Measurements from ENCODE around the gene CXXC5.

The CXXC5 gene

DNA sequence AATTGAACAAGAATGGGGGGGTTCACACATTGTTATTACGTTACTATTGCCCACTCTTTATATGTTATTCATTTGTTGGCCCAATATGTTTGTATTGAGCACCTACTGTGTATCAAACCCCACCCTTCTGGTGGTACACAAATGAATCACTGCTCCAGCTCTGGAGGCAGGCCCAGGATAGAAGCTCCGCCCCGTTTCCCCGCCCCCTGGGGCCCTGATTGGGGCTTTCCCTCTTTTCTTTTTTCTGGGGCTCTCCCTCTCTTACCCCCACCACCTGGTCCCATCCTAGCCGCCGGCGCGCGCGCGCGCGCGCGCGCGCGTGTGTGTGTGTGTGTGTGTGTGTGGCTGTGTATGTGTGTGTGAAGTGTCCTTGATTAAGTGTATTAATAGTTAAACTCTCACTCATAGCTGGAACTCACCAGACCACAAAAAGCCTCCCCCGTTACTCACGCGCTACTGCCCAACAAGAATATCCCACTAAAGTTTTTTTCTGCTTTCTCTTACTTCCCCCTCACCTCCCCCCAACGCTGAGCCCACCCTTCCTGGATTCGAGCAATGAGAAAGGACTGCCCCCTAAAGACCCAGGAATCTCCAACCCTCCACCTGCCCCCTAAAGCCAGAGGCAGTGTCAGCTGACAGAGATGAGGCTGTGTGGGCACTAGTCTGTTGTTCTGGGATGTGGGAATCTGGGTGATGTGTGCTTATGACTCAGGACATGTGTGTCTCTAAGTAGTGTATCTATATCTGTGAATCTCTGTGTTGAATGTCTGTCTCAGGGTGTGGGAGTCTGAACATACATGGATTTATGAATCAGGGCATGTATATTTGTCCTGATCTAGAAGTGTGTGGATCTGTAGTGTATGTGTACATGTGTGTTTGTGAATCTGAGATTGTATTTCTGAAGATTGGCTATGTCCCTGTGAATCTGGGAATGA lies 4.0 kb downstream of the CXXC5 start:
- DNase-seq (ENCODE audit: low spot score) = peak; percentile 90

DNA sequence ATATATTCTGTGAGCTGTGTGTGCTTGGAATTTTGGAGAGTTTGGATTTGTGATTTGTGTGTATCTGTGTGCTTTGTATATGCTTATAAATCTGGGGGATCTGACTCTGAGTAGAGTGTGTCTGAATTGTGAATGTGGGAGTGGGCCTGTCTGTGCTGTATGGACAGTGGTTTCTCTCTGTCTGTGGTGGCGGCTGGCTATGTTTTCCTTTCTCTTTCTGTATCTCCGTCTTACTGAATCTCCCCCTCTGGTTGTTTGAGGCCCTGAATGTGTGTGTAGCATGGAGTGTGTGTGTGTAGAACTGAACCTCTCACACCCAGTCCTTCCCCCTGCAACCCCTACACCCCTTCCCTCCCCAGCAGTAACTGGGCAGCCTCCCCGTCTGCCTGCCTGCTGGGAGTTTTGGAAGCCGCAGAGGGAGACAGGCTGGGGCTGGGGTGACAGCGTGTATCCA lies 4.7 kb downstream of the CXXC5 start:
- DNase-seq (ENCODE audit: low spot score) = no peak

DNA sequence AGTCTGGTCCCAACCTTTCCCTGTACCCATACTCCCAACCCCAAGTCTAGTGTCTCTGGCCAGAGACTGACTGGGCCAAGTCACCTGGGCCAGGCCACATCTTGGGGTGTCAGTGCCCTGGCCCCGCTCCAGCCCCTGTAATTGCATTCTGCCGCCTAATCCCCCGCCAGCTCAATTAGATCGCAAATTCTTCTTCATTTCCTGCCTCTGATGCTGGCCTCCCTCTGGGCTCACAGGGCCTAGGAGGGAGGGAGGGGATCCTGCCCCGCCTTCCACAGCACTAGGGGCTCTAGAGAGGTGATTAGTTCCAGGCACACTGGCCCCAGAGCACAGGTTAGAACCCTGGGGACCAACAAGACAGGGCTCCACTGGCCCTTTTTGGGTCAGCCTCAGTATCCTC lies 5.5 kb downstream of the CXXC5 start:
- no peak for DNase-seq (ENCODE audit: low spot score)

DNA sequence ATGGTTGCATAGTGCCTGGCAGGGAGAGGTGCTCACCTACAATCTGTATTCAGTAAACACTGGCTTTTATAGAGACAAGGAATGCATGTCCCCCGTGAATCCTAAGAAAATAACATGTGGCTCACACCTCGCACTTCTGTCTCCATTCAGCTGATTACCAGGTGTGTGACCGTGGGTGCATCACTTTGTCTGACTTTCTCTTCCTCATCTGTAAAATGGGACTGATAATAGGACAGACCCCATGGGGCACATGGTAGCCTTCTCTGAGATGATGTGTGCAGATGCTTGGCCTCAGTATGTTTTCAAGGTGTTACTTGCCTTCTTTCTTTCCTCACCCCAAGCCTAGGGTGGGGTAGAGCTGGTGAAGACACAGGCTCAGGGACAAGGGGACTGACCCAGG lies 6.3 kb downstream of the CXXC5 start:
- peak; percentile 59 for DNase-seq (ENCODE audit: low spot score)

DNA sequence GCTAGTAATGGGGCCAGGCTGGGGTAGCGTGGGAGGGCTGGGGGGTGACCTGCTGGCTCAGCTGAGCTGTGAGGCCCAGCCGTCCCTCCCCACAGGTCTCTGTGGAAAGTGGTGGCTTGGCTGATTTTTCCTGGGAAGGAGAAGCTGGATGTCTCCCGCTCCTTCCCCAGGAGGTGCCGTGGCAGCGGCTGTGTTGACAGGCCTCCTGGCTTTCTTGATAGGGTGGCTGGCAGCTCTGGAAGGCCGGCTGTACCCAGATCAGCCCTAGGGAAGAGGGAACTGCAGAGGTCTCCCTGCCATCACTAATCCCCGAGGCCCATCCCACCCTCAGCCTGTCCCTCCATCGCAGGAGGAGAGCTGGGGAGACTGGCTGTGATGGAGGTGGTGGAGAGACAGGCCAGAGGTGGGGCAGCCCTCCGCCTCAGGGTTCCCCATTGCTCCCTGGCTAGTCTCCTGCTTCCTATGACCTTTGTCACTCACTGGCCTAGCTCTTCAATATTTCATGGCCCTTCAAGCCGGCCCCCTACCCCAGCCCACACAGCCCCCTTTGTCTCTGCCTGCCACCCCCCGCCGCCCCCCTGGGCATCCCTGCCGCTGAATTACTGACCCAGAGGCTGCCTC lies 6.8 kb downstream of the CXXC5 start:
- DNase-seq (ENCODE audit: low spot score) = no peak

DNA sequence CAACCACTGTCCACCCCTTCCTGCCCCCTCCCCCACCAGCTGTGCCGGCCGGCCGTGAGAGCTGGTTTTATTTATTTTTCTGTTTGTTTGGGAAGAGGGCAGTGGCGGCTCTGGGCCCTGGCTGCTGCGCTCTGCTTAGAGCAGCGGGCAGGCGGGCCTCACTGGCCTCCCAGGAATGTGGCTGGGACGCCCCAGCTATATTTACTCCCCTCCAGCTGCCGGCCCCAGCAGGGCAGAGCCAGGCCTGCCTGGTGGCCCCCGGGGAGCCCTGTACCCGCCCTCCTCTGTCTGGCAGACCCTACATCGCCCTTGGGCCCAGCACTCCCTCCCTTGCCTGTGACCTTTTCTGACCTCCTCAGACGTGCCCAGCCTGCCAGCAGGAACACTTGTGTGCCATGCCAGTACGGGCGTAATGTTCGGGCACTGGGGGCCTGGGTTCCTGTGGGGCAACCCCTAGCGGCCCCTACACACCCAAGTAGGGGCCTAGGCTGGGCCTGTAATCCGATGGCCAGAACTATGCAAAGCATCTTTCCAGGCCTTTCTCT lies 7.7 kb downstream of the CXXC5 start:
- DNase-seq (ENCODE audit: low spot score) = no peak

DNA sequence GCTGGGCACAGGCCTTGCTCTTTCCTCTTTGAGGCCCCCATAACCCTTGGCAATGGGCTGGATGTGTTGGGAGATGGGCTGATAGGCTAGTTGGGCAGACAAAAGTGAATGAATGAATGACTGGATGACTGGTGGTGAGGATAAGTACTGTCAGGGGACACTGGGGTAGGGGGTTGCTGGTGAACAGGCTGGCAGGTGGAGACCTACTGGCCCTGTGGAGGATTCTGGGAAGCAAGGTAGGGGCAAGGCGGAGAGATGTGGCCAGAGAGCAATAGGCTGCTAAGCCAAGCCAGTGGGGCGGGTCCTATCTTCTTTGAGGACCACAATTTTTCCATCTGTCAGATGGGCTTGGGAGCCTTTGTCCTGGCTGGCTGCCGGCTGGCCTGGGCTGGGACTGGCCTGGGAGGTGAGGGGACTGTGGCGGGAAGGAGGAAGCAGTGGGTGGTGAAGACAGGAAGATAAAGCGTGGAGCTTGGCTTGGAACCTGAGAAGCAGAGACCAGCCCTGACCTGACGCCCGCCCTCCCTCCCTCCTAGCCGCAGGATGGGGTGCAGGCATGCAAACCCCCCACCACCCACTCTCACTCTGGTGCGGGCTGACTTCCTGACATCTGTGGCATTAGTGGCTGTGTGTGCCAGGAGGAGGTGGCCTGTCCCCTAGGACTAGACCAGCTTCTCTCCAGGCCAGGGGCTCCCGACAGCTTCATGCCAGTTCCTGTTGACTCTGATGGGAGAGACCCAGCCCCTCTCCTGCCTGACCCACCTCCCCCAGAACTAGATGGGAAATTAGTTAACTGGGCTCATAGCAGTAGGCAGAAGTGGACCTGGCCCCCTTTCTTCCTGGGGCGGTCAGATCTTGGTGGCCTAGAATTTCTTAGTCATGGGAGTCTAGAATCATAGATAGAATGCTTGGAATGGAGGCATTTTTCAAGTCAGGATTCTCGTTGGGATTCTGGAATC lies 9.5 kb downstream of the CXXC5 start:
- DNase-seq (ENCODE audit: low spot score) = no peak

DNA sequence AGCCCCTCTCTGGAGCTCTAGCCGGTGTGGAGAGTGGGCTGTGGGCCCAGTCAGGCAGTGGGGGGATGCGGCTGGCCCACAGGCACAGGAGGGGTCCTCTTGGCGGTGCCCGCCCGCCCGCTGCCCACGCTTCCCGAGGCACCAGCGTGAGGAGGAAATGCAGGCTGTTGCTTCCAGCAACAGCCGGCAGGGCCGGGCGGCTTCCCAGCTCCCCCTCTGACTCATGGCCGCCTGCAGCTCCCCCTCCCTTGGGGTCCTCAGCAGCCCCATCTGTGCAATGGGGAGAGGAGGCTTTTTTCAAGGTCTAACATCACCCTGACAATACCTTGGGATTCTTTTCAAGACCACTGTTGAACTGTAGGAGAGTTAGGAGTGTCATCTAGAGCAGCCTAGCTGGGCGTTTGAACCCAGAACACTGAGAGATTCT lies 10.4 kb downstream of the CXXC5 start:
- no peak for DNase-seq (ENCODE audit: low spot score)

DNA sequence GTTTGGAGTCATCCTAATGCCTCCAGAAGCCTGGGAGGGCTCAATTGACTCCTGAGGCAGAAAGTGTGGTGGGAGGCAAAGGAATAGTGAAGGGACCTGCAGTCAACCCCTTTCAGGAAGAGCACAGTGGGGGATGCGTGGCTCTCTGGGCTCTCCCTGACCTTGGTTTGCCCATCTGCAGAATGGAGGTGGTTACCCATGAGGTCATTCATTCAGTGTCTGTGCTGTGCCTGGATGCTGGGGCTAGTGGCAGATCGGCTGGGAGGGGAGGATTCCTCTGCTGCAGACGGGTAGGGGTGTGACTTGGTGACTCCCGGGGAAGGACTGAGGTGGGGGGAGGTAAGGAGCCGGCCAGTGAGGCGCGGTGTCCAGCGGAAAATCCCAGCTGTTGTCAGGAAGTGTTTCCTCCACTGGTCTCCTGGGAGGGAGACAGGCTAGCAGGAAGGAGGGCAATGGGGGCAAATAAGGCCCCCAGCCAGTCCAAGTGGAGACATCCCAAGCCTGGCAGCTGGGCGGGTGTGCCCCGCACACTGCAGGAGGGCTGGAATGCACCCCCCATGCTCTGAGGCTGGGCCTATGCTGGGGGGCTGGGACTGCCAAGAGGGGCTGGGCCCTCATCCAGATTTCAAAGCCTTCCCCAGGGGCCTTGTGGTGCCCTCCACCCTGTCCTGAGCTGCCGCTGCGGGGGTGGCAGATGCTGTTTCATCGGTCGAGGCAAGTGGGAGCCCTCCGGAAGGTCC lies 10.9 kb downstream of the CXXC5 start:
- no peak for DNase-seq (ENCODE audit: low spot score)

DNA sequence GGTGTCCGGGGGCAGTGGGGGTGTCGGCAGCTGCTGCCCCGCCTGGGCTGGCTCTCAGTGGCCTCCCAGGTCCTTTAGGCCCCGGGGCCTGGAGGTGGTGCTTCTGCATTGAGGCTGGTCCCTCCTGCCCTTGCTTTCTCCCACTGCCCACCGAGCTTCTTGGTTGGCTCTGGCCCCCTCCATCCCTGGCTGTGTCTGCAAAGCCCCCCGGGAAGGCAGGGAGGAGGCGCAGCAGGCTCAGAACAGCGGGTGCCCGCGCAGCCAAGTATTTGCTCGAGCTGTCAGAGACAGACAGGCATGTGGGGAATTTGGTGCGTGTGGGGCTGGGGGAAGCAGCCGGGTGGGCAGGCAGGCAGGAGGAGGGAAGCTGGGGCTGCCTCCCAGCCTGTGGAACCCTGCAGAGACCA lies 11.5 kb downstream of the CXXC5 start:
- no peak for DNase-seq (ENCODE audit: low spot score)

DNA sequence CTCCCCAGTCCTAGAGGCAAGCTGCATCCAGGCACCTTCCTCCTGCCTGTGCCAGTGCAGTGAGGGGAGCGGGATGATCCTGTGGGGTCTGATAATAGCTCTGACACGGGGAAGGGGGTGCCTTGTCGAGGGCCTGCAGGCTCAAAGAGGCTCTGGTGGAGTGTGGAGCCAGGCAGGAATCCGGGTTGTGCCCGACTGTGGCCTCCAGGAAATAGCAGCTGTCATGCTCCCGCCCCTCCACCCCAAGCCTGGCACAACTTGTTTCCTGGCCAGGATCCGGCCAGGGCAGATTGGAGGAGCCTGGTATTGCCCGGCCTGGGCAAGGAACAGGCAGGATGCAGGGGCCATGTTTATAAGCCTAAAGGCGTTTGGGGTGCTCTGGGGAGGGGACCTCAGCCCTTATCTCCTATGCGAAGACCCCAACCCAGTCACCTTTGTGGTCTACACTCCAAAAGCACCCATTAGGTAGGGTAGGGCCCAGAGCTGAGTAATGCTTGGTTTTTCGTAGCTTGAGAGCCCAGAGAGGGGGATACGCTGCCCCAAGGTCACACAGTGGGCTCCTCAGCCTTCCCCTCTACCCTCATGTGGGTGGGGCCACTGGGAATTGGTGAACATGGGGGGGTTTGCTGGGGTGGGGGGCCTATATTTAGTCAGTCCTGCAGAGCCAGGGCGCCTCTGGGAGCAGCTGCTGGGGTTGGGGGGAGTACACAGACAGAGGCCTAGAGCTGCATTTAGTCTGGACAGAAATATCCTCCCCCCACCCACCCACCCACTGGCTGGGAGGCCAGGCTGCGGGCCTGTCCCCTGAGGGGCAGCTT lies 12.2 kb downstream of the CXXC5 start:
- no peak for DNase-seq (ENCODE audit: low spot score)

DNA sequence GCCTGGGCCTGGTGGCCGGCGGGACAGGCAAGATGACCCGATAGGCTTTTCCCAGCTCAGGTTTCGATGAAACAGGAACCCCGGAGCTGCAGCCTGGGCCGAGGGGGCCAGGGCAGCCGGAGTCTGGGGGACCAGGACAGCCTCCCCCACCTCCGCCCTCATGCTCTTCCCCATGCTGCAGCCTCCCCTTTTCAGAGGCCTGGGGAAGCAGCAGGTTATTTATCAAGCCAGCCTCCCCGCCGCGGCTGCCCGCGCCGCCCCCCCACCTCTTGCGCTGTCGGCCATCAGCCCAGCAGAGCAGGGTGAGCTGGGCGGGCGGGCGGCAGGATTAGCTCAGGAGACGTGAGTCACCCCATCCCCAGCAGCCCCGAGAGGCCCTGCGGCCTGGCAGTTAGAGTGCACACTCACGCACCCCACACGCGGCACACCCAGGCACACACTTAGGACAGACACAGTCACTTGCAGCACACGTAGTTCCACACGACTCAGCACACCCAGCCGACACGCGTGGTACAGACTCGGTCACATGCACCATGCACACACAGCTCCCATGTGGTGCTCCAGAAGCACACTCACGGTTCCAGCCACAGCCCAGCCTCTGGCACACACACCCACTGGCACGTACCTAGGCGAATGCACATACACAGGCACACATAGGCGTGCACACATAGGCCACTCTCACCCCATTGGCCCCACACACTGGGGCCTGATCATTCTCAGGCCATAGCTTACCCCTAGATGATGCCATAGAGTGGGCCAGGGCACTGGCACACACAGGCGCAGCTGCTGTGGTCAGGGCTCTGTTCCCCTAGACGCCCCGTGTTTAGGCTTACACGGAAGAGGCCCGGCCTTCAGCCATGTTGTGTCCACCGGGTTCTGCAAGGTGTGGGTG lies 13.0 kb downstream of the CXXC5 start:
- DNase-seq (ENCODE audit: low spot score) = no peak

DNA sequence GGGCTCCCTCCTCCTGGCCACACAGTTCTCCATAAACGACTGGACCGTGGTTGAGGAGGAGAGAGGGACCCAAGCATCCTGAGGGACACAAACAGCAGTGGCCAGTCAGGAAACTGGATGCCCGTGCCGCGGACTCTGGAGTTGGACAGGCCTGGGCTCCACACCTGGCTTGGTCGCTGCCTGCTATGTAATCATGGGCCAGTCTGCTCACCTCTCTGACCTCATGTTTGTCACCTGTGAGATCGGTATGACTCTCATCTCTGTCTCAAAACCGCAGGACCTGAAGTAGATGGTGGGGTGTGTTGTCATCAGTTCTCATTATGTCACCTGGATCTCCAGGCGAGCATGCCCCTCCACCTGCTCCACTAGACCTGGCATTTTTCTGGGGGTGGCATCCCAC lies 14.5 kb downstream of the CXXC5 start:
- DNase-seq (ENCODE audit: low spot score) = no peak

DNA sequence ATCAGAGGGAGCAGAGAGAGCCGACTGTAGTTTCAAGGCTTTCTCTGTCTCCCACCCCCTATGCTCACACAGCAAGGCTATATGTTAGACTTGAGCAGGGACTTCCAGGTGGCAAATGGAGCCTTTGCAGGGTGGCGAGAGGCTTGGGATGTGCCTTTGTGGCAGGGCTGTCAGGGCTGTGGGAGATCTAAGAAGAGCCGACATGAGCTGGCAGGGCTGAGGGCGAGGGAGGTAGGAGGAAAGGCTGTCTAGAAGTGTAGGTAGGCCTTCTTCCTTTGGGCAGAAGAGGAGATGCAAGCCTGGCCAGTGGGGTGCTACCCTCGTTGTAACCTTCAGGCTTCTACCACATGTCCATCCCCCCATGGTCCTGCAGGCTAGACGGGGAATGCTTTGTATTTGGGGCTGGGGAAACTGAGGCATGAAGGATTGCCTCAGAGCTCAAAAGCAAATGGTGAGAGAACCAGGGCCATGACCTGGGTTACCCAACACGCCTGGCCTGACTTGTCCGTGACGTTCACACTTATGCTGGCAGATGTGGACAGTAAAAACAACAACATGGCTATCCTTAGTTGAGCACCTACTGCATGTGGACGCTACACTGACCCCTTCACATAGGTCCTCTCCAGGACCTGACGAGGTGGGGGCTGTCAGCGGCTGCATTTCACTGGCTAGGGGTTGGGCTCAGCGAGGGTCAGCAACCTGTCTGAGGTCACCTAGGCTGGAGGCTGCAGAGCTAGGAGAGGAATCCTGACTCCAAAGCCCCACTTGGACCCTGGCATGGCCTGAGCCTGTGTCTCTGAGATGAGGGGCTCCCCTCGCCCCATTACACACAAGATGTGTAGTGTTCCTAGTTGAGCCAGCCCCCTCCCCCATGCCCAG lies 15.3 kb downstream of the CXXC5 start:
- DNase-seq (ENCODE audit: low spot score) = no peak

DNA sequence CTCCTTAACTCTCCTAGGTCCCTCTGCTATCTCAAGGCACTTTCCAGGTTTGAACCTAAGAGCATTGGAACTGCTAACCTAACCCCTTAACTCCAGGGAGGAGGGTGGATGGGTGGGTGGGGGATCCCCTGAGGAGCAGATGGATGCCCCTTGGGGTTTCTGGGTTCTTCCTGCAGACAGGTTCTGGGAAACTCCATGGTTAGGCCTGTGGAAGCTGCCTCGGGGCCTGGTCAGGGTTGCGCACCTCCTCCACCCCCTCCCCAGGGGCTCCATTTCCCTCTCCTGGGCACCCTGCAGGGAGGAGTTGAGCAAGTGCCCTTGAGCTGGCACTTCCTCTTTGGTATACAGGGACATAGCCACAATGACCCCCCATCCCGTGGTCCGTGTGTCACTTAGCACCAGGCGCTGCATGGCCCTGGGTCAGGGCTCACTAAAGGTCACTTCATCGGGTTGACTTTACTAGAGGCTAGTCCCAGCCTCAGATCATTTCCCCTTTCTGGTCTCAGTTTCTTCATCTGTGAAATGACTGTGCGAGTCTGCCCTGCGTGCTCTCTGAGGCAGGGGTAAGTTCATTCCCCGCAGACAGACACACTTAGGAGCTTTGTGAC lies 16.0 kb downstream of the CXXC5 start:
- DNase-seq (ENCODE audit: low spot score) = peak; percentile 65

DNA sequence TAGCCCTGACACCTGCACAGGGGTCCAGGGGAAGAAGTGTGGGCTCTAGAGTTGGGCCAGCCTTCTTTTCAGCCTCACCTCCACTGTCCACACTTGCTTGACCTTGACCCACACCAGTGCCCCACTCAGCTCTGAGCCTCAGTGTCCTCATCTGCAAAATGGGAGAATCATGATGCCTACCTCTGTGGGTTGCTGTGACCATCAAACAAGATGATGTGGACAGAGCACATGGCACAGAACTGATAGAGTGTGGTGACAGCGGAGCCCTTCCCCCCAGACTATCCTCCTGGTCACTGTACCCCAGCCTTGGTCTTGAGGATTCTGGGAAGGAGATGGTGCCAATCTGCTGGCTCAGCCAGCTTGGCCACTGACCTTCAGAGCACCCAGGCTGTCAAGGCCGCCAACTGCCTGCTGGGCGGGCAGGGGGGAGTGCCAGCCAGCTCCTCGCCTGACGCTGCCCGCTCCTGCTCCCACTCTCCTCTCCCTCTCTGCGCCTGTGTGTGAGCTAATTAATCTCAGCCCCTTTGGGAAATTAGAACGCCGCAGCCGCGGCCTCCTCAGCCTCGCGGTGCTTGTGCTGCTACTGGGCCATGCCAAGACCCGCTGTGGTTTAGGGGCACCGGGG lies 16.7 kb downstream of the CXXC5 start:
- no peak for DNase-seq (ENCODE audit: low spot score)

DNA sequence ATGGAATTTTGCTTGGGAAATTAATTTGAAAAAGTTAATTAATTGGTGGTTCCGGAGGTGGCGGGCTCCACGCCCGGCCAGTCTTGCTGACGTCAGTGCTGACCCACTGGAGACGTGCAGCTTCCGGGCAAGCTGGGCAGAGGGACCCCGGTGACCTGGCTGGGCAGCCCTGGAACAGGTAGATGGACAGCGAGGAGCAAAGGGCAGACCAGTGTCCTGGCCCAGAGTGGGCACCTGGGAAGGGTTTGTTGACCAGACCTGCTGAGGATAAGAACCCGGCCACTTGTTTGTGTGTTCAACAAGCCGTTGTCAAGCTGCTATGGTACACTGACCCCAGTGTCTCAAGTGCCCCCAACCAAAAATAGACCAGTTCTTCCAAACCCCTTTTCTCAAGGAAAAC lies 17.5 kb downstream of the CXXC5 start:
- DNase-seq (ENCODE audit: low spot score) = no peak
